Esophagus mucosa (tissue), 1 donor: ENCODE results near the gene MPV17L2. TPM values are rescaled to one million over a fixed set of nuclear protein-coding genes. Genes with fewer than 3 reads are reported as not detected.

Source experiments
- ATAC-seq: fragments of 200-7000 bp; cut with Tn5 transposase; one replicate; pipeline ENCODE4 v1.9.1; 2020
- total RNA-seq: library from RNA; stranded (reverse); gene quantifications from one replicate; pipeline ENCODE4 v1.2.4, GENCODE V29; 2023
- donor health status: DM: yes; HTN: yes; CAD: no.

MPV17L2 gene
- total RNA-seq, 1 donor from 2014 or later = 6.8 TPM

- ATAC-seq = no peak
Observed at GRCh38 chr19:18218600-18218999, 25.6 kb downstream of the MPV17L2 start.

- no peak for ATAC-seq
Observed at GRCh38 chr19:18219911-18220631, 27.1 kb downstream of the MPV17L2 start.

- ATAC-seq = no peak
Observed at GRCh38 chr19:18220632-18221275, 27.7 kb downstream of the MPV17L2 start.

GRCh38 chr19:18221815-18222725 lies 29.1 kb downstream of the MPV17L2 start:
- no peak for ATAC-seq

DNA sequence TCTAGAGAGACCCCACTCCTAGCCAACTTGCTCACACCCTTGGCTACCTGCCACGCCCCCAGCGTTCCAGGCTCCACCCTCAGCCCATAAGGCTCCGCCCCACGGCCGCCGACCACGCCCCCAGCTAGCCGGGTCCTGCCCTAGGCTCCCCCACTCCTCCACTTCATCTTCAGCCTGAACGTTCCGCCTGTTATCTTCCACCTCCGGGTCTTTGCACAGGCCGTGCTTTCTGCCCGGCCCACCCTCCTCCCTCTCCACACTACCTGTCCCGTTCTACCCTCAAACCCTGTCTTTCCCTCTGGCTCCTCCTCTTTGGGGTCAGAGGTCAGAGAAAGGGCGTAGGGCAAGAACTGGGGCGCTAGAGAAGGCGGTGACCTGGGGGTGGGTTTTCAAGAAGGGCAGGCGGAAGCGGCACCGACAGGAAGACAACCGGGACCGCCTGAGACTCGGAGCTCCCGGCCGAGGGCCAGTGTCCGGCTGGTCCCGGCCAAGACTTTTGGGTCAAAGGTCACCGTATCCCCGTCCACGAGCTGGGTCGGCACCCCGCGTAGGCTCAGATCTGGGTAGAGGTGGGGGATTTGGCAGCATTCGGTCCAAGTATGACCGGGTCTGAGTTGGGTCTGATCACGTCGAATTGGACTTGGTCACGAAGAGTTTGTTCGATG lies 31.0 kb downstream of the MPV17L2 start:
- peak; percentile 2 for ATAC-seq

DNA sequence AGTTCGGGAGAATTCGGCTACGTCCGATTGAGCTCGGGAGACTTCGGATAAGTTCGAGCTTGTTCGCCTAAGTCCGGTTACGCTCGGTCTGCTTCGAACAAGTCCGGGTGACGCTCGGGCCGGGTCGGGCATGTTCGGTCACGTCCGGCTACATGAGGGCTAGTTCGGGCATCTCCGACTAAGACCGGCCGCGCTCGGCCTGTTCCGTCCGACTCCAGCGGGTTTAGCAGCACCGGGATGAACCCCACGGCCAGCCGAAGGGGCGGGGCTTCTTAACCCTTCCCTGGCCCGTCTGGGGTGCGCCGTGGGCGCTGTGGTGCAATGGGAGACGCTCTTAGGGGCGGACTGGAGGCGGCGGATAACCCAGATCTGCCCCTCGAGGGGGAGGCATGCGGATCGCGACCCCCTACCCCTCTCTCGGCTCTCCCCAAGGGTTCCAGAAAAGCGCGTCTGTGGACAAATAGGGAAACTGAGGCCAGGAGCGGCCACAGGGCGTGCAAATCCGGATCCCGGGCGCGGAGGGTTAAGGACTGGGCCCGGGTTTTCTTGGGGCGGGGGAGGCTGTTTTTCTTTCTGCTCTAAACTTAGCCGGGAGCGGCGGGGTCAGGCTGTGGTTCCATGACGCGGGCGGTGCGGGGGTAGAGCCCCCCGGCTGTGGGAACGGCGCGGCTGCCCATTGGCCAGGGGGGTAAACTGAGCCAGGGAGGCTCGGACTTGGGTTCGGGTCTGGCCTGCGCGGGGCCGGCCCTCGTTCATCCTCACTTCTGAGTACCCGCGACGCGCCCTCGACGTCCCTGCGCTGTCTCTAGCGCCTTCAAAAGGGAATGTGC lies 31.7 kb downstream of the MPV17L2 start:
- ATAC-seq = peak; percentile 98

- ATAC-seq = no peak
Observed at GRCh38 chr19:18225355-18225701, 32.3 kb downstream of the MPV17L2 start.

GRCh38 chr19:18225702-18226468 lies 32.9 kb downstream of the MPV17L2 start, which contains the start of gene PDE4C:
Gene PDE4C (minus strand): TSS chr19:18226438. CDS start chr19:18226415, 23 bp downstream.
- no peak for ATAC-seq

DNA sequence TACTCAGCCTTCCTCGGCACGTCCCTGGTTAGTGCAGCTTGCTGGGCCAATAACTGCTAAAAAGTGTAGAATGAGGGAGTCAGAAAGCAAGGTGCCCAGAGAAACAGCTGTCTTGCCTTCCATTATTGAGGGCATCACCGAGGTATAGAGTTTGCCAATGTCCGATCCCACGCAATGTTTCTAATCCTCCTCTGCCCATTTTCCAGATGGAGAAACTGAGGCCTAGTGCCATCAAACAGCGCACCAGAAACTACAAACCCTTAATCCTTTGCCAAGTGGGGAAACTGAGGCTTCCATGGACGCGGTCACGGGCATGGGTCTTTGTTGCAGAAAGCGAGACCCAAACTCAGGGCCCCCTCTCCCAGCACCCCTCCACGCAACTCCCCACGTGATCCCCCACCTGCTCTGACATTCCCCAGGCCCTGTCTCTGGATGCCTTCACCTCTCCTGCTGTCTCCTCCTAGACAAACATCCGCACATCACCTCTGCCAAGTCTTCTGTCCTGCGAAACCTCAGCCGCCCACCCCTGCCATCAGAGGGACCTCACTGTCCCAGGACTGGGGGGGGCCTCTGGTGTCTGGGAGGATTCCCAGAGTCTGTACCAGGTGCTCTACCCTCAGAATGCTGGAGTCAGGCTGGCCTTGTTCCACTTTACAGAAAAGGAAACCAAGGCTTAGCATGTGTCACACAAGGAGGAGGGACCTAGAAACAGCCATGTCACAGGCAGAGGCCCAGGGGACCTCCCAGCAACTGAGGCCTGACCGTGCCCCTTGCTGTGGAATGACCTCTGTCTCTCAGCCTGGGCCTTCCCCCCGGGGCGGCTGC lies 34.1 kb downstream of the MPV17L2 start:
- ATAC-seq = no peak

- ATAC-seq = no peak
Observed at GRCh38 chr19:18227781-18228271, 34.8 kb downstream of the MPV17L2 start.

DNA sequence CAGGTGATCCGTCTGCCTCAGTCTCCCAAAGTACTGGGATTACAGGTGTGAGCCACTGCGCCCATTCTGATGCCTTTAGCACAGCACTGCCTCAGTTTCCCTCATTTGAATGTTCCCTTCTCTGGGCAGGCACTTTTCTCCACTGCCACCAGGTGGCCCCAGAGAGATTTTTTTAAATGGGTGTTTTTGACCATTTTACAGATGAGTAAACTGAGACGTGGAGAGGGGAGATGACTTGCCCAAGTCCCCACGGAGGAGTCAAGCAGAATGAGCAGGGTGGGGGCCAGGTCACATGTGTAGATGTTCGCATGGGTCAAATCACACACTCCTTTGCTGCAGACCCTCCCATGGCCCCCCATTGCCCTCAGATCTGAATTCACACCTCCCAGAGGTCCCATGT lies 36.5 kb downstream of the MPV17L2 start:
- no peak for ATAC-seq

- ATAC-seq = no peak
Observed at GRCh38 chr19:18229915-18230314, 36.9 kb downstream of the MPV17L2 start.

GRCh38 chr19:18230941-18231734 lies 38.1 kb downstream of the MPV17L2 start:
- ATAC-seq = peak; percentile 17

GRCh38 chr19:18231775-18232174 lies 38.8 kb downstream of the MPV17L2 start:
- no peak for ATAC-seq

GRCh38 chr19:18232540-18233223 lies 39.7 kb downstream of the MPV17L2 start:
- ATAC-seq = no peak

- peak; percentile 65 for ATAC-seq
Observed at GRCh38 chr19:18233224-18233825, 40.3 kb downstream of the MPV17L2 start.

DNA sequence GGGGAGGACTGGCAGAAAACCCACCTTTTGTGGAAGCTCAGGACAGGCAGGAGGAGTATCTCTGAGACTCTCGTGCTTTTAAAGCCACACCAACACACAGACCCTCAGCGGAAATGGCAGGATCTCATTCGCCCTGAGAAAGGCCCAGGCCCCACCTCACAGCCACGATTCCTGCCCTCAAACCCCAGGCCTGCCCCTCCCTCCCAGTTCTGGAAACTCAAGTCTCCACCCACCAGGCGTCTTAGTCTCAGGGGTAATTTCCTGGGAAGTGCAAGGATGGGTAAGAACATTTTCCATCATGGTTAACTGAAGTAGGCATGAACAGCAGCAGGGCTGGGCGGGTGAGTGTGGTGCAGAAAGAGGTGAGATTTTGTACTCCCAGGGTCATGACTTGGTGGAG lies 41.2 kb downstream of the MPV17L2 start:
- no peak for ATAC-seq

DNA sequence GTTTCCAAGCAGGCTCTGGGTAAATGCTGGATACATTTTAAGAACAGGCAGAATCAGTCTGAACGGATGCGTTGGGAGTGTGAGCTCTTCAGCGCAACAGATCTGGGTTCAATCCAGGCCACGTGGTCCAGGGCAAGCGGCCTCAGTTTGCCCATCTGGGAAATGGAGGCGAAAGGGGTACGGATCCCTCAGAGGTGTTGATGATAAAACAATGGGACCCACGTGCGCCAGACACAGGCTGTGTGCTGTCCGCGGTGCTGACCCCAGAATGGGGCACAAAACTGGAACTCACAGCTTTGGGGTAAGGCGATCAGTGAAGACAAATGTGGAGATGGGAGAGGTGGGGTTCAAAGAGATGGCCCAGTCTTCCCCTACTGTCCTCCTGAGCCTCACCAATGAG lies 46.3 kb downstream of the MPV17L2 start:
- ATAC-seq = no peak
